HuH-7 (cell line): Measurements from ENCODE around the gene DPPA5.
"Not testable (repeated sequence)": the region's sequence is repeated elsewhere in the genome, so short reads cannot be mapped to it uniquely, and the experiment has no call there.

Source experiments
- DNase-seq: peaks from one replicate; pipeline ENCODE4 v3.0.0; 2011; ENCODE audit warnings: low spot score

The DPPA5 gene

DNA sequence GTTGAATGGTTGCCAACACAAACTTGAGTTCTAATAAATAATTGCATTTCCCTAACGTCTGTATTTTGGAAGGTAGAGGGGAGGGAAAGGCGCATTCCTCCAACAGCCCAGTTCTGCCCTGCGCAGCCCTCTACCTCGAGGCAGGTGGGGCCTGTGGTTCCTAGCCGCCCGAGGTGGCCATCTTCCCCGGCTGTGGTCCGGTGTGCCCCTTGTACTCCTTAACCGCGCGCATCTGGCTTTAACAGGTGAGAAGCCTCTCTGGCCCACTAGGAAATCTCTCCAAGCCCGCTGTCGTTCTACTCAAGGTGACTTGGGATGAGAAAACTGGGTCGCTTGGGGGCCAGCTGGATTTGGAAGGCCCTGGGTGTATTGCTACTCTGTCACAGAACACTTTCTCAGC, 10.0 kb upstream of the DPPA5 start:
- no peak for DNase-seq

DNA sequence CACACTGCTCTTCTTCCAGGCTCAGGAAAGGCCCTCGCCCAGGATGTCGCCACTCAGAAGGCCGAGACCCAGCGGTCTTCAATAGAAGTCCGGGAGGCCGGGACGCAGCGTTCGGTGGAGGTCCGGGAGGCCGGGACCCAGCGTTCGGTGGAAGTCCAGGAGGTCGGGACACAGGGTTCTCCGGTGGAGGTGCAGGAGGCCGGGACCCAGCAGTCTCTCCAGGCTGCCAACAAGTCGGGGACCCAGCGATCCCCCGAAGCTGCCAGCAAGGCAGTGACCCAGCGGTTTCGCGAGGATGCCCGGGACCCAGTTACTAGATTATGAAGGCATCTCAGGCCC, 9.4 kb upstream of the DPPA5 start:
- DNase-seq, result no peak

DNA sequence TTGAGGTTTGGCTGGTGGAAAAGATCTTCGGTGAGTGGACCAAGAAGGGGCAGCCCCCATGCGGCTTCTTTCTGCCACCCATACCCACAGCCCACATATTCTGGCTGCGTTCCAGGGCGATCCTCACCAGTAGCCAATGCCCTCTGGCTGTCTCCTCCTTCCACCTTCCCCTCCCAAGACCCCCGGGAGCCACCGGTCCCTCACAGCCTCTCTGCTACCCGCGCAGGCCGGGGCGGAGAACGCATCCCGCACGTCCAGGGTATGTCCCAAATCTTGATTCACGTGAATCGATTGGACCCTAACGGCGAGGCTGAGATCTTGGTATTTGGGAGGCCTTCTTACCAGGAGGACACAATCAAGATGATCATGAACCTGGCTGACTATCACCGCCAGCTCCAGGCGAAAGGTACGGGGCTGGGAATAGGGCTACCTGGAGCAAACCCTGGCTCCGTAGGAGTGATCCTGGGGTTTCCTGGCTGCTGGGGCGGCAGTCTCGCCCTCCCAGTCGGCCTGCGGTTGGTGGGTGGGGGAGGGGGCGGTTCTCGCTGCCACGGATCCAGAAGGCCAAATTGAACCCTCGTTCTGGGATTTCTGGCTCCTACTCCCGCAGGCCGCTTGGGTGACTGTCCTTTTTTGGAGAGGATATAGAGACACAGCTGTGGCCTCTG, 8.9 kb upstream of the DPPA5 start:
- DNase-seq, result no peak

DNA sequence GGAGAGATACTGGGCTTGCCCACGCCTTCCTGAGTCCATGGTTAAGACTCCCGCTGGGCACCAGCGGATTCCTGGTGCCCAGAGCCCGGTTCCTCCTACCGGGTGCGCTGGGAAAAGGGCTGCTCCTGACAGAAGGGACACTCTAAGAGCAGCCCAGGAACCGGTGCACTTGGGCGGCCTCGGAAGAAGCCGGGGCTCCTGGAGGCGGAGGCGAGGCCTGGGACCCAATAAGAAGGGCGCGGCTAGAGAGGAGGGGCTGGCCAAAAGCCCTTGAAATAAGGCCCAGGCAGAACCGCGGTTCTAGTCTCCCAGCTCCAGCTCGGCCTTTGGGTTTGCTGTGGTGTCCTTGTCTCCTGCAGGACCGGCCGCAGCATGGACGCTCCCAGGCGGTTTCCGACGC, 8.3 kb upstream of the DPPA5 start, which contains the start of gene KHDC3L:
TSS of gene KHDC3L (plus strand) at position 301 of the 400 bp plus-strand sequence. CDS start at position 373, 72 bp downstream.
- no peak for DNase-seq

DNA sequence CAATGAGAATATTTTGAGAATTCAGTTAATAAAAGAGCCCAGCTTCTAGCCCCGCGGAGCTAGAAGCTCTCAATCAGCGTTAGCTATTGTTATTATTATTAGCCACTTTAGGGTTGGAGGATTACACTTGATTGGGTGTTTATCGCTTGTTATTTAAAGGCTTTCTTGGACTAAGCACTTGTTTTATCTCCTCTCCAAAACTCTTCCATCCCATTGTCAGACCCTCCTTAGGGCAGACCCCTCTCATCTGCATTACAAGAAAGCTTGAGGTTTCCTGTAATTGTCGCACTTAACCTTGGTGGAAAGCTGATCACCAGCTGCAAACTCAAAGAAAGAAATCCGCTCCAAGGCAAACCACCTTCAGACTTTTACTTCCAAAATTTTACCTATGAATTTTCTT, 4.8 kb downstream of the DPPA5 start:
- DNase-seq, result no peak

DNA sequence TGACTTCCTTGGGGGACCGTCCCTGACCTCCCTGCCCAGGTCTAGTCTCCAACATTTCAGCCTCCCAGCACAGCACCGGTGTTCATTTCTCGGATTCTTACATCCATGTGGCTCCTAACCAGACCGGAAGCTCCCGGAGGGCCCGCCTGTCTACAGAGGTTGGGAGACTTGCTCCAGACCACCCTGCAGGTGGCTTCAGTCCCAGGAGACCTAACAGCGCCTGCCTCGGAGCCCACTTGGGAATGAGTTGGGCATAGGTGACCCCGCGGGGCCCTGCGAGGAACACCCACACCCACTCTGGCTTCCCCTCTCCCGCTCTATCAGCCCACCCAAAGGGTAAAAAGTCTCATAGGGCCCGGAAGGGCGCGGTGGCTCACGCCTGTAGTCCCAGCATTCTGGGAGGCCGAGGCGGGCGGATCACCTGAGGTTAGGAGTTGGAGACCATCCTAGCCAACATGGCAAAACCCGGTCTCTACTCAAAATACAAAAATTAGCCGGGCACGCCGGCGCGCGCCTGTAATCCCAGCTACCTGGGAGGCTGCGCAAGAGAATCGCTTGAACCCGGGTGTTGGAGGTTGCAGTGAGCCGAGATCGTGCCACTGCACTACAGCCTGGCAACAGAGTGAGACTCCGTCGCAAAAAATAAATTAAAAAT, 5.4 kb downstream of the DPPA5 start:
- DNase-seq, result no peak

DNA sequence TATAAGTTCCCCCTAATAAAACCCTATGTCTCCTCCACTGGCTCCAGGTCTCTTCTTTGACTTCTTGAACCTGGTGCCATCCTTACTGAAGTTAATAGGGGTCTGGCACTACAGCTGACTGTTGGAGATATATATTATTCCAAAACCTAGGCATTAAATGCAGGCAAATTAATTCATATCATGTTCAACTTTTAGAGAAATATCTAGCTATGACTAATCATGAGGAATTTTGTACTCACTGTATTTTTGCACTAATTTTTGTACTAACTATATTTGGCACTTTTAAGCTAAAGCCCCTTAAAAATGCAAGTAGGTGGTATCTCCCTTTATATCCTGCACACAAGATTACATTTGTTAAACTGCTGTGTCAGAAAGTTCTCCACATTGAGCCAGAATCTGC, 10.9 kb downstream of the DPPA5 start:
- no peak for DNase-seq

DNA sequence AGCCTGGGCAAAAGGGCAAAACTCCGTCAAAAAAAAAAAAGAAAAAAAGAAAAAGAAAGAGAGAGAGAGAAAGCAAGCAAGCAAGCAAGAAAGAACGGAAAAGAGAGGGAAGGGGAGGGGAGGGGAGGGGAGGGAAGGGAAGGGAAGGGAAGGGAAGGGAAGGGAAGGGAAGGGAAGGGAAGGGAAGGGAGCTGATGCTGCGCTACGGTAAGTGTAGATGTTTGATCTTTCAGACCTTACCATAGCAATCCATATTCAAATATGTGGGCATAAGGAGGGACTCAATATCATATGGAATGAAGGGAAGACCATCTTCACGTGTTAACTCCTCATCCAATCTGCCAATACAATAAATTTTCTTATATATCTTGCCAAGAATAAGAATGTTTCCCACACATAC, 11.9 kb downstream of the DPPA5 start:
- DNase-seq, result no peak

DNA sequence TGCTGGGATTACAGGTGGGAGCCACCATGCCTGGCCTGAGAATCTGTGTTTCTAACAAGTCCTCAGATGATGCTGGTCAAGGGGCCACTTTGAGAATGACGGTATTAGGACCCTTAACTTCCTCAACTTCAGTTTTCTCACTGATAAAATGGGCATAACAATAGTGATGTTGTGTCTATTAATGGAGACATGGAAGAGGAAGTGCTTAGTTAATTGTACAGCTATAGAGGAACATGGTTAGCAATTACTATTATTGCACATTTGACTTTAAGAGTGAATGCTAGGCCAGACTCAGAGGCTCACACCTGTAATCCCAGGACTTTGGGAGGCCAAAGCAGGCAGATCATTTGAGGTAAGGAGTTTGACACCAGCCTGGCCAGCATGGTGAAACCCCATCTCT, 12.7 kb downstream of the DPPA5 start:
- DNase-seq, result no peak

DNA sequence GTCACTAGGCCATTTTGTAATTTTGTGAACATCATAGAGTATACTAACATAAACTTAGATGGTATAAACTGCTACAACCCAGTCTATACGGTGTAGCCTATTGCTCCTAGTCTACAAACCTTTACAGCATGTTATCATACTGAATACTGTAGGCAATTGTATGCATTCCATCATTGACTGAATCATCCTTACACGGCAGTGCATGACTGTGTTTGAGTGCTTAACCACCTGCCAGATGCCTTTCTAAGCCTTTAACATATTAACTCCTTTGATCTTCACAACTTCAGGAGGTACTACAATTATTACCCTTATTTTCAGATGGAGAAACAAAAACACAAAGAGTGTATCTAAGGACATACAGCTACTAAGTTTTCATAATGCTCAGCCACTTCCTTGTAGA, 14.0 kb downstream of the DPPA5 start:
- no peak for DNase-seq

DNA sequence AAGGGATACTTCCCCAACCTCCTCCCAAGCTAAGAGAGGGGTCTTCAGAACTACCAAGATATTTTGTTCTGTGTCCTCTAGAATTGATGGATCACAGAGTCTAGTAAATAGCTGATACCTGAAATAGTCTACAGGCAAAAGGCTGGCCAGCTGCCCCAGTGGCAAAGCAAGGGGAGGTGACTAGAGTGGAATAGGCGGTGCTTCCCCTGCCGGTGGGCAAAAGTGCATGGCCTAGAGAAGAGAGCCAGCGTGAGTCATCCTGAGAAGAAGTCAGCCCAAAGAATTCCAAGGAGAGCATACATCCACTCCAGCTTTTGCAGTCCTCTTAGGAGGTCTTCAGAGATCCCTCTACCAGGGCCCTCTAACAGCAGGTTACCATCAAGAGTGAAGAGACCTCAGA, 14.7 kb downstream of the DPPA5 start:
- DNase-seq, result no peak

DNA sequence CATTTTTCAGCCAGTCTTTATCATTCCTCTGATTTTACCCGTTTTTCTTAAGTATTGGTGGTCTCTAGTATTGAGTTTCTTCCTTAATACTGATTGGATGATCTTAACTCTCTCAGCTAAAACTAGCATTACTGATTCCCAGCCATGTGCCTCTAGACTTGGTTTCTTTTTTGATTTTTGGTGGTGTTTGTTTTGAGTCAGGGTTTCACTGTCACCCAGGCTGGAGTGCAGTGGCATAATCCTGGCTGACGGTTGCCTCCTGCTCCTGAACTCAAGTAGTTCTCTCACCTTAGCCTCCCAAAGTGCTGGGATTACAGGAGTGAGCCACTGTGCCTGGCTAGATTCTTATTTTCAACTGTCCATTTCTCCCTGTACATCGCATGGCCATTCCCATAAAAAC, 24.9 kb downstream of the DPPA5 start:
- DNase-seq, result no peak

DNA sequence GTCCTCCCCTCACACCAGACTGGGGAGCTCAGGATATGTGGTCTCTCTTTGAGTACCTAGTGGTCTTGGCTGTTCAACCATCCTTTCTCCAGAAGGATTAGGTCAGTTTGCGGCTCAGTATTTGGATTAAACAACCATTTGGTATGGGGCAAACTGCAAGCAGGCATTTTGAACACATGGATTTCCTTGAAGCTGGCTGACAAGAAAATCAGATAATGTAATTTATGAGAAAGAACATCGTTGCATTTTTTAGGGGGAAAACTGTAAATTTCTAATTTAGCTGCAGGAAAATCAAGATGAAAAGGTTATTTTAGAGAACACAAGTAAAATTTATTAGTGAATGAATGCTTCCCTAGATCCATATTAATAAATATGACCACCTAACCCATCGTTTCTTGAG, 25.3 kb downstream of the DPPA5 start:
- no peak for DNase-seq

DNA sequence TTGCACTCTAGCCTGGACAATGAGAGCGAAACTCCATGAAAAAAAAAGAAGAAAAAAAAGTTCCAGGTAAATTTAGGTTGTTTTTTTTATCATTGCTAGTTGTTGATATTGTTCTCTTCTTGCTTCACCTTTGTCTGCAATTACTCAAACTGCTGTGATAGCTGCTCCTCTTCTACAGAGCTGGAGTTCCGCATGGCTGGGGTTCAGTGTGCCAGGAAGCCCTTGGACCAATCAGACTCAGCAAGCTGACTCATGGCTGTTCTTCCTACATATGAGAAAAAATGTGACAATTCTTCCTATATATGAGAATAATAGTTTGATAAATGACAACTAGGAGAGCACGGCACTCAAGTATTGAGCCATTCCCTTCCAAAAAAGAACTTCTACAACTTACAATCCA, 28.4 kb downstream of the DPPA5 start:
- DNase-seq, result no peak

DNA sequence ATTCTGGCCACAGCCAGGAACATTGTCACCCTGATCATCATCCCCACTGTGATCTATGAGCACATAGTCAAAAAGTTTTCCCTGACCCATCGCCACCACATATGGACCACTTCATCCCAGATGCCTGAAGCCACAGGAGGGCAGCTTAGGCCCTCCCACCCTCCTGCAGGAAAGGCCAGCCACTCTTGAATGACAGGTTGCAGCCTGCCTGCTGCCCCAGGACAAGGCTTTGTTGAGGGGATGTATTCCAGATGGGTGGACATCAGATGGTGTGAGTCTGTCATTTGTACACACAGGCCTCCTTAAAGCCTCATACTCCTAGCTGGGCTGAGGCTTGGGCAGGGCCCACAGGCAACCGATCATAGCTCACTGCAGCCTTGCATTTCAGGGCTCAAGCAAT, 30.8 kb downstream of the DPPA5 start:
- DNase-seq, result no peak

DNA sequence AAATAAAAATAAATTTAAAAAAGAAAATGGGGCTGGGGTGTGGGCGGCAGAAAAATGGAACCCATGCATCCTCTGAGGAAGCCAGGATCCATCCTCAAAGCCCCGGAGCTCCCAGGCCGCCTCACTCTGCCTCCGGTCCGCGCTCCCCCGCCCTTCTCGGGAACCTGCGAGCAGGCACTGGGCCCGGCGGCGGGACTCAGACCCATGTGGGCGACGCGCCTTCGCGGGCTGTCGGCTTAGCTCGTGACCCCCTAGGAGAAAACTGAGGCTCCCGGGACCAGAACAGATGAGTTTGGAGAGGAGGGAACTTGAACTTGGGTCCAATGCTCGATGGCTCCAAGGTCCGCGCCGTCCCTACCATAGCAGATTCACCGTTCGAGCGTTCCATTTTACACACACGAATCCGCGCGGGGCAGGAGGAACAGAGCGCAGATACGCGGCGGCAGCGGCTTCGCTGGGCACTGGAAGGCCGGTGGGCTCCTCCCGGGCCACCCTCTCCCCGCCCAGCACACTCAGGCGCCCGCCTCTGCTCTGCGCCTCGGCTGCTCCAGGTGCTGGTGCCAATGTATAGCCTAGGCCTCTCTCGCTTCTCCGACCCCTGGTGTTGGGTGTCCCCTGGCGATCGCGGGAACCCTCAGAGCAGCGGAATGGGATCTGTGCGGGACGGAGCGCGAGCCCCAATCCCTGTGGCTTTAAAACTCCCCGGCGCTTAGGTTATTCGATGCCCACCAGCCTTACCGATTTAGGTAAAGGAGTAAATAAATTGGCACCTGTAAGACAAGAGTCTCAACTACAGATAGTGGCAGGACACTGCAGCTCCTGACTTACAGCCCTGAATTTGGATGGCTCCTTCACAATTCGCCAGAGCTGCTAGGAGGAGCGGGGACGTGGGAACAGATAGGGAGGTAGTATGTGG, 39.2 kb downstream of the DPPA5 start:
- no peak for DNase-seq

DNA sequence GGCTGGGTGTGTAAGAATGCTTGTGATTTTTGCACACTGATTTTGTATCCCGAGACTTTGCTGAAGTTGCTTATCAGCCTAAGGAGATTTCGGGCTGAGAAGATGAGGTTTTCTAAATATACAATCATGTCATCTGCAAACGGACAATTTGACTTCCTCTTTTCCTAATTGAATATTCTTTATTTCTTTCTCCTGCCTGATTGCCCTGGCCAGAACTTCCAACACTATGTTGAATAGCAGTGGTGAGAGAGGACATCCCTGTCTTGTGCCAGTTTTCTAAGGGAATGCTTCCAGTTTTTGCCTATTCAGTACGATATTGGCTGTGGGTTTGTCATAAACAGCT, 43.6 kb downstream of the DPPA5 start:
- DNase-seq, result not testable (repeated sequence)

DNA sequence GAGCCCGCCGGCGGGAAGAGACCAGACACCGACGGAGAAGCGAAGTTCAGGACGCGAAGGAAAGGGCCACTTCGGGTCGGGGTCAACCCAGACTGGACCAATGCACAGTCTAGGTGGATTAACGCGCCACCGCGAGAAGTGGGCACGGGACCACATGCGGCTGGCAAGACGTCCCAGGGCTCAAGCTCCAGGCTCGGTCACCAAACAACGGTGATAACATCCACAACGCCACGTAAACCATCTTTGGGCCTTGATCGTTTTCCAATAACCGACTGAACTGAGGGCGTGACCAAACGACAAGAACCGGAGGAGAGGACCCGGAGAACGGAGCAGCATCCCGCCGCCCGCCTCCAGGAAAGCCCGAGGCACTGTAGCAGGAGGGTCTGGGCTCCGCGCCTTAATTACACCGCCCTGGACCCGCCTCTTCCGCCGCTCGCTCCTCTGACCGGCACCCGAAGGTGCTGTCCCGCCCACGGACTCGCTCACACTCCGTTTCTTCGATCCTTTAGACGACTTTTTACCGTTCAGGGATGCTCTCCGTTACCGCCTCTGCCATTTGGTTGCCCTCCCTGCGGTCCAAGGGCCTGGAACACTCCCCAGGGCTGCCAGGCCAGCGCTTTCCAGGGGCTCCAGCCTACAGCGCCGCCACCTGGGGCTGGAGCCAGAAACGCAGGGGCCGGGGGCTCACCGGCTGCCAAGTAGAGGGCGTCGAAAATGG, 44.1 kb downstream of the DPPA5 start:
- no peak for DNase-seq

DNA sequence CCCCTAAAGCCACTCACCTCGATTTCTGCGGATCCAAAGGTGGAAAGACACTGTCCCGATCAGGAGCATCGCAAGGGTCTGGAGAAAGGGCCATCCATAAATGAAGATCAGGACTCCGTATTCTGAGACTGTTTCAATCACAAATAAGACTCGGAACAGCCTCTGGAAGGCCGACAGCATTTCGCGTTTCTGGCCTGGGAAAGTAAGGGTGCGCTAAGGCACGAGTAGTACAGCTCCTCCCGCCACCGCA, 44.6 kb downstream of the DPPA5 start:
- DNase-seq, result no peak

DNA sequence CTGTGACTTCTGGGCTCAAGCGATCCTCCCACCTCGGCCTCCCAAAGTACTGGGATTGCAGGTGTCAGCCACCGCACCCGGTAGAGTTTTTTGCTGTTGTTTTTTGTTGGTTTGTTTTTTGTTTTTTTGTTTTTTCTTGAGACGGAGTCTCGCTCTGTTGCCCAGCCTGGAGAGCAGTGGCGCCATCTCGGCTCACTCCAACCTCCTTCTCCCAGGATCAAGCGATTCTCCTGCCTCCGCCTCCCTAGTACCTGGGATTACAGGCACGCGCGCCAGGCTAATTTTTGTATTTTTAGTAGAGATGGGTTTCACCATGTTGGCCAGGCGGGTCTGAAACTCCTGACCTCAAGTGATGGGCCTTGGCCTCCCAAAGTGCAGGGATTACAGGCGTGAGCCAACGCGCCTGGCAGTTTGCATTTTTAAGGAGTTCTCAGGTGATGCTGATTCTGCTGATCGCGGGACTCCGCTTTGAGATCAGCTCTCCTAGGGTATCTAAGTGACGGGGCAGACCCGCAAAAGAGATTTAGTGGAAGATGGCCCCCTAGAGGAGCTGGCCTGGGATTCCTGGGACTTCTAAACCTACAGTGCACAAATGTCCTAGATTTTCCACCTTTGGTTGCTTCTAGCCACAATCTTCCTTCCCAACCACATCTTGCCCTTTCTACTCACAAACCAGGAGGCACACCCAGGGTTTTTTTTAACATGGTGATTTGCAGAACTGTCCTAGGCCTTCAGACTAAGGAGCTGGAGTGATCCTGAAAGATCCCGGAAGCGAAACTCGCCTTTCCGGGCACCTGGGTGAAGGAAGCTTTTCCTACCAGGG, 45.2 kb downstream of the DPPA5 start:
- DNase-seq, result no peak

DNA sequence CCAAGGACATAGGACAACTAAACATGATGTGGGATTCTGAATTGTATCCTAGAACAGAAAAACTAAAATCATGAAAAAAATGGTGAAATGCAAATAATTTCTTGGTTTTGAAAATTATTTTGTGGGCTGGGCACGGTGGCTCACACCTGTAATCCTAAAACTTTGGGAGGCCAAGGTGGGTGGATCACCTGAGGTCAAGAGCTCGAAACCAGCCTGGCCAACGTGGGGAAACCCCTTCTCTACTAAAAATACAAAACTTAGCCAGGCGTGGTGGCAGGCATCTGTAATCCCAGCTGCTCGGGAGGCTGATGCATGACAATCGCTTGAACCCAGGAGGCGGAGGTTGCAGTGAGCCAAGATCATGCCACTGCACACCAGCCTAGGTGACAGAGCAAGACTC, 50.3 kb downstream of the DPPA5 start:
- DNase-seq, result not testable (repeated sequence)
